DMS53 (cell line): ENCODE data around the gene ATP1A2.
A peak's percentile ranks its signal among the peaks of the same experiment; 100 is the strongest.

Experiments used
- DNase-seq: peaks from one replicate; lab custom pipeline; 2025; lab: John Stamatoyannopoulos, UW

ATP1A2 gene

GRCh38 chr1:160115545-160116282 lies at the start of gene ATP1A2:
TSS of gene ATP1A2 (plus strand) at chr1:160115759. CDS start at chr1:160115862, 103 bp downstream.
- DNase-seq = no peak

- no peak for DNase-seq
Measured at GRCh38 chr1:160066829-160067745, 48.5 kb upstream of the ATP1A2 start.

GRCh38 chr1:160068225-160068624 lies 47.3 kb upstream of the ATP1A2 start:
- no peak for DNase-seq

- no peak for DNase-seq
Measured at GRCh38 chr1:160069460-160070231, 45.9 kb upstream of the ATP1A2 start, which contains the start of gene KCNJ10. TSS of gene KCNJ10 (minus strand) at chr1:160070160. CDS start at chr1:160042532, 27,628 bp downstream.

- DNase-seq = peak; percentile 86
Measured at GRCh38 chr1:160070243-160071163, 45.1 kb upstream of the ATP1A2 start.

- no peak for DNase-seq
Measured at GRCh38 chr1:160071289-160071688, 44.3 kb upstream of the ATP1A2 start.

GRCh38 chr1:160074865-160075264 lies 40.7 kb upstream of the ATP1A2 start:
- no peak for DNase-seq

- DNase-seq = no peak
Measured at GRCh38 chr1:160075836-160076235, 39.7 kb upstream of the ATP1A2 start.

- no peak for DNase-seq
Measured at GRCh38 chr1:160076295-160076694, 39.3 kb upstream of the ATP1A2 start.

- no peak for DNase-seq
Measured at GRCh38 chr1:160077486-160077885, 38.1 kb upstream of the ATP1A2 start.

GRCh38 chr1:160078512-160079195 lies 36.9 kb upstream of the ATP1A2 start:
- peak; percentile 70 for DNase-seq

GRCh38 chr1:160079448-160079847 lies 36.1 kb upstream of the ATP1A2 start:
- no peak for DNase-seq

- DNase-seq = peak; percentile 70
Measured at GRCh38 chr1:160080381-160081100, 35.0 kb upstream of the ATP1A2 start.

GRCh38 chr1:160081261-160081936 lies 34.2 kb upstream of the ATP1A2 start, which contains the start of gene KCNJ9:
TSS of gene KCNJ9 (plus strand) at chr1:160081538. CDS start at chr1:160084031, 2,493 bp downstream.
- peak; percentile 25 for DNase-seq

GRCh38 chr1:160082487-160082886 lies 33.1 kb upstream of the ATP1A2 start:
- DNase-seq = no peak

GRCh38 chr1:160082926-160083325 lies 32.6 kb upstream of the ATP1A2 start:
- no peak for DNase-seq

- DNase-seq = peak; percentile 96
Measured at GRCh38 chr1:160083968-160084770, 31.4 kb upstream of the ATP1A2 start.

GRCh38 chr1:160084771-160085321 lies 30.7 kb upstream of the ATP1A2 start:
- DNase-seq = no peak
